ENCODE results near the gene CISH.

The CISH gene

GRCh38 chr3:50617096-50617791 lies 5.7 kb upstream of the CISH start, which contains the start of gene MAPKAPK3:
Gene MAPKAPK3, plus strand, starts transcription at chr3:50617151. Its CDS starts 415 bp downstream, at chr3:50617566.
- TF ChIP-seq CTCF (IDR thresholded peaks at IDR 0.05; ENCODE audit: extremely low read depth, insufficient read depth, missing control alignments): no peak
- no peak for DNase-seq (ENCODE audit: low spot score)
- in situ Hi-C loops (cut with MboI; ENCODE audit: low pct_unique_long_range_greater_than_20kb, low sequenced_read_pairs, unreplicated experiment): loop anchor here (25.0 kb wide), 1 partner anchor 1070 kb away; no protein-coding TSS in a partner anchor

GRCh38 chr3:50616770-50617095 lies 5.2 kb upstream of the CISH start:
- peak; percentile 96 for DNase-seq (ENCODE audit: low spot score)
- in situ Hi-C loops (cut with MboI; ENCODE audit: low pct_unique_long_range_greater_than_20kb, low sequenced_read_pairs, unreplicated experiment): loop anchor here (25.0 kb wide), 1 partner anchor 1071 kb away; no protein-coding TSS in a partner anchor
- TF ChIP-seq CTCF (IDR thresholded peaks at IDR 0.05; ENCODE audit: extremely low read depth, insufficient read depth, missing control alignments): no peak

GRCh38 chr3:50616003-50616769 lies 4.6 kb upstream of the CISH start:
- TF ChIP-seq CTCF (IDR thresholded peaks at IDR 0.05; ENCODE audit: extremely low read depth, insufficient read depth, missing control alignments): peak; percentile 99
- in situ Hi-C loops (cut with MboI; ENCODE audit: low pct_unique_long_range_greater_than_20kb, low sequenced_read_pairs, unreplicated experiment): loop anchor here (25.0 kb wide), 1 partner anchor 1071 kb away; no protein-coding TSS in a partner anchor

GRCh38 chr3:50615190-50615589 lies 3.6 kb upstream of the CISH start:
- in situ Hi-C loops (cut with MboI; ENCODE audit: low pct_unique_long_range_greater_than_20kb, low sequenced_read_pairs, unreplicated experiment): loop anchor here (25.0 kb wide), 1 partner anchor 1072 kb away; no protein-coding TSS in a partner anchor

More at GRCh38 chr3:50616003-50616769, 4.6 kb upstream of the CISH start:
- DNase-seq (ENCODE audit: low spot score): peak; percentile 89

GRCh38 chr3:50612970-50613846 lies 1.6 kb upstream of the CISH start:
- no peak for TF ChIP-seq CTCF (IDR thresholded peaks at IDR 0.05; ENCODE audit: extremely low read depth, insufficient read depth, missing control alignments)
- no peak for DNase-seq (ENCODE audit: low spot score)
- in situ Hi-C loops (cut with MboI; ENCODE audit: low pct_unique_long_range_greater_than_20kb, low sequenced_read_pairs, unreplicated experiment): loop anchor here (5.0 to 25.0 kb wide), 2 partner anchors 36 to 1074 kb away; no protein-coding TSS in a partner anchor

More at GRCh38 chr3:50615190-50615589, 3.6 kb upstream of the CISH start:
- no peak for DNase-seq (ENCODE audit: low spot score)
- TF ChIP-seq CTCF (IDR thresholded peaks at IDR 0.05; ENCODE audit: extremely low read depth, insufficient read depth, missing control alignments): no peak

Measured in GM13977 (cell line).